Measurements from ENCODE around the gene CREB3L2. TPM values are rescaled to one million over a fixed set of nuclear protein-coding genes. Genes with fewer than 3 reads are reported as not detected.

The CREB3L2 gene
- total RNA-seq, 1 donor from 2014 or later = 50.6 TPM

DNA sequence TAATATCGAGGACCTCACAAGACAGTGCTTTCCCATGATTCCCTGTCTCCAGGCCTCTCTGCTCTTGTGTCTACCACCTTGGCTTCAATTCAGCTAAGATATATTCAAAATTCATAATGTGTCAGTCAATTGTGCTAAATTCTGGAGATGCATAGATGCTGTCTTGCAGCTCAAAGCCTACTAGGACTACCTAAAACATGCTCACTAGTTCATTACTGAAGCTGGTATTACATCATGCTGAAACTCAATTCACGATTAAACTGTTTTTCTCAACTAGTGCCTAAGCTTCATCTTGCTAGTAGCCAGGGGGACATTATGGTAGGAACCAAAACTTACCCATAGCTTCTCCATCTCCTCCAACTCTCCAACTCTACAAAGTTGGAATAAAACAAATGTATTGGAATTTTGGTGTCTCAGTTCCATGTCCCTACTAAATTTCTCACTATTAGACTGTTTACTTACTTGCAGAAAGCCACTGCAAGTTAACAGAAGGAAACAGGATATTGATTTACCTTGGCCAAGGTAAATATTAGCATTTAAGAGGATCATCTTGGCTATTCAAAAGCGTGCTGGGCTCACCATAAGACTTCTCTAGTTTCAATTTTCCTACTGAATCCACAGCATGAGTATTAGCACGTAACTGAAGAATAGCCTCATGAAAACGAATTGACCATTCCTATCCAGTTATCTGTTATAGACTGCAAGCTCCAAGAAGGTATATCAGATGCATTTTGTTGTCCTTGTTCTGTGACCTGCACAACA is 53.6 kb downstream of the CREB3L2 start:
- DNase-seq (ENCODE audit: low spot score) = no peak
- no peak overlapping the region for H3K27ac Mint-ChIP-seq (ENCODE audit: unreplicated experiment)
- H3K4me1 Mint-ChIP-seq (ENCODE audit: unreplicated experiment) = peaks cover 23% of the 10 kb centered on the region
- no peak overlapping the region for H3K4me3 Mint-ChIP-seq (ENCODE audit: unreplicated experiment)
- peaks cover 7% of the 10 kb centered on the region for H3K36me3 Mint-ChIP-seq (ENCODE audit: low read depth, unreplicated experiment)
- no peaks in the 10 kb centered on the region for H3K27me3 Mint-ChIP-seq (ENCODE audit: unreplicated experiment)
- no peaks in the 10 kb centered on the region for H3K9me3 Mint-ChIP-seq (ENCODE audit: unreplicated experiment)
- TF ChIP-seq, protein P1, sequence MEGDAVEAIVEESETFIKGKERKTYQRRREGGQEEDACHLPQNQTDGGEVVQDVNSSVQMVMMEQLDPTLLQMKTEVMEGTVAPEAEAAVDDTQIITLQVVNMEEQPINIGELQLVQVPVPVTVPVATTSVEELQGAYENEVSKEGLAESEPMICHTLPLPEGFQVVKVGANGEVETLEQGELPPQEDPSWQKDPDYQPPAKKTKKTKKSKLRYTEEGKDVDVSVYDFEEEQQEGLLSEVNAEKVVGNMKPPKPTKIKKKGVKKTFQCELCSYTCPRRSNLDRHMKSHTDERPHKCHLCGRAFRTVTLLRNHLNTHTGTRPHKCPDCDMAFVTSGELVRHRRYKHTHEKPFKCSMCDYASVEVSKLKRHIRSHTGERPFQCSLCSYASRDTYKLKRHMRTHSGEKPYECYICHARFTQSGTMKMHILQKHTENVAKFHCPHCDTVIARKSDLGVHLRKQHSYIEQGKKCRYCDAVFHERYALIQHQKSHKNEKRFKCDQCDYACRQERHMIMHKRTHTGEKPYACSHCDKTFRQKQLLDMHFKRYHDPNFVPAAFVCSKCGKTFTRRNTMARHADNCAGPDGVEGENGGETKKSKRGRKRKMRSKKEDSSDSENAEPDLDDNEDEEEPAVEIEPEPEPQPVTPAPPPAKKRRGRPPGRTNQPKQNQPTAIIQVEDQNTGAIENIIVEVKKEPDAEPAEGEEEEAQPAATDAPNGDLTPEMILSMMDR (IDR thresholded peaks at IDR 0.05; ENCODE audit: unreplicated experiment) = no peak

DNA sequence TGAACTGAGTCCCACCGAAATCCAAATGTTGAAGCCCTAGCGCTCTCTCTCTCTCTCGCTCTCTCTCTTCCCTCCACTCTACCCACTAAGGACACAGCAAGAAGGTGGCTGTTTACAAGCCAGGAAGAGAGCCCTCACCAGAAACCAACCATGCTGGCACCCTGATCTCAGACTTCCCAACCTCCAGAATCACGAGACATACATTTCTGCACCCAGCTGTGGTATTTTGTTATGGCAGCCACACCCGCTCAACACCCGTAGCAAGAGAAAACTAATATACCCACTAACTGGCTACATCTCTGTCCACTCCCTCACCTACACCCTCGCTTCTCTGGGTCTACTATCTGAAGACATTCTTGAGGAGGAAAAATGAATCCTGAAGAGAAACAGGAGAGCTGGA is 54.8 kb downstream of the CREB3L2 start:
- Mint-ChIP-seq H3K27me3 (ENCODE audit: unreplicated experiment) (no peaks in the 10 kb centered on the region), H3K4me3 (ENCODE audit: unreplicated experiment) (no peak overlapping the region), H3K4me1 (ENCODE audit: unreplicated experiment) (peaks cover 19% of the 10 kb centered on the region), H3K36me3 (ENCODE audit: low read depth, unreplicated experiment) (peaks cover 7% of the 10 kb centered on the region), H3K9me3 (ENCODE audit: unreplicated experiment) (no peaks in the 10 kb centered on the region), H3K27ac (ENCODE audit: unreplicated experiment) (no peak overlapping the region)
- TF ChIP-seq, protein P1 (IDR thresholded peaks at IDR 0.05; ENCODE audit: unreplicated experiment) = no peak
- DNase-seq (ENCODE audit: low spot score) = no peak

GRCh38 chr7:137946011-137946410 is 55.9 kb downstream of the CREB3L2 start:
- Mint-ChIP-seq H3K27ac (ENCODE audit: unreplicated experiment) (no peak overlapping the region), H3K4me1 (ENCODE audit: unreplicated experiment) (peaks cover 19% of the 10 kb centered on the region)

DNA sequence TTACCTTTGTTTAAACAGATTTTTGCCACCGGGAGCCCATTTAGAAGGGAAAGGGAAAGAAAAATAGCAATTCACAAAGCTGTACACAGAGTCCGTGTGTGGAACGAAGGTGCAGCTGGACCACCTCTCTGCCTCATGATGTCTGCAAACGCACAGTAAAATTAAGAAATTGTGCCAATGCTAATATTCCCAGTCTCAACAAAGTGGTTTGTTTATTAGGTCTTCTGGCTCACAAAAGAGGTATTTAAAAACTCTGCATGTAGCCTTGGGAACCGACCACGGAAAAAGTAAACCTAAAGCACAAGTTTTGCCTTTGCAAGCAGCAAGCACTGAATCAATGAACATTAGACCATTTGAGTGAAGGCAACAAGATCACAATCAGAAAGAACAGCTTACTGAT is 57.7 kb downstream of the CREB3L2 start:
- H3K9me3 Mint-ChIP-seq (ENCODE audit: unreplicated experiment) = no peaks in the 10 kb centered on the region
- H3K27ac Mint-ChIP-seq (ENCODE audit: unreplicated experiment) = no peak overlapping the region
- no peak overlapping the region for H3K4me3 Mint-ChIP-seq (ENCODE audit: unreplicated experiment)
- peaks cover 13% of the 10 kb centered on the region for H3K4me1 Mint-ChIP-seq (ENCODE audit: unreplicated experiment)
- DNase-seq (ENCODE audit: low spot score) = no peak
- H3K27me3 Mint-ChIP-seq (ENCODE audit: unreplicated experiment) = no peaks in the 10 kb centered on the region
- peaks cover 7% of the 10 kb centered on the region for H3K36me3 Mint-ChIP-seq (ENCODE audit: low read depth, unreplicated experiment)
- TF ChIP-seq, protein P1 (IDR thresholded peaks at IDR 0.05; ENCODE audit: unreplicated experiment) = no peak

More at GRCh38 chr7:137946011-137946410, 55.9 kb downstream of the CREB3L2 start:
- Mint-ChIP-seq H3K4me3 (ENCODE audit: unreplicated experiment) (peak overlapping the region; percentile 12), H3K9me3 (ENCODE audit: unreplicated experiment) (no peaks in the 10 kb centered on the region), H3K27me3 (ENCODE audit: unreplicated experiment) (no peaks in the 10 kb centered on the region), H3K36me3 (ENCODE audit: low read depth, unreplicated experiment) (peaks cover 7% of the 10 kb centered on the region)
- TF ChIP-seq, protein P1 (IDR thresholded peaks at IDR 0.05; ENCODE audit: unreplicated experiment) = no peak
- DNase-seq (ENCODE audit: low spot score) = no peak

GRCh38 chr7:137943132-137943551 is 58.7 kb downstream of the CREB3L2 start:
- Mint-ChIP-seq H3K4me3 (ENCODE audit: unreplicated experiment) (no peak overlapping the region), H3K9me3 (ENCODE audit: unreplicated experiment) (no peaks in the 10 kb centered on the region), H3K4me1 (ENCODE audit: unreplicated experiment) (peaks cover 6% of the 10 kb centered on the region), H3K27ac (ENCODE audit: unreplicated experiment) (no peak overlapping the region), H3K36me3 (ENCODE audit: low read depth, unreplicated experiment) (peaks cover 7% of the 10 kb centered on the region), H3K27me3 (ENCODE audit: unreplicated experiment) (no peaks in the 10 kb centered on the region)
- DNase-seq (ENCODE audit: low spot score) = no peak
- TF ChIP-seq, protein P1 (IDR thresholded peaks at IDR 0.05; ENCODE audit: unreplicated experiment) = no peak
